GM21528 (cell line): Measurements from ENCODE around the gene BTN1A1.

Experiments used
- ATAC-seq: cut with Tn5 transposase; IDR thresholded peaks from one replicate; pipeline ENCODE4 v1.9.1; 2021; ENCODE audit warnings: mild to moderate bottlenecking, moderate library complexity; ENCODE audit not compliant: unreplicated experiment, low FRiP score

BTN1A1 gene

DNA sequence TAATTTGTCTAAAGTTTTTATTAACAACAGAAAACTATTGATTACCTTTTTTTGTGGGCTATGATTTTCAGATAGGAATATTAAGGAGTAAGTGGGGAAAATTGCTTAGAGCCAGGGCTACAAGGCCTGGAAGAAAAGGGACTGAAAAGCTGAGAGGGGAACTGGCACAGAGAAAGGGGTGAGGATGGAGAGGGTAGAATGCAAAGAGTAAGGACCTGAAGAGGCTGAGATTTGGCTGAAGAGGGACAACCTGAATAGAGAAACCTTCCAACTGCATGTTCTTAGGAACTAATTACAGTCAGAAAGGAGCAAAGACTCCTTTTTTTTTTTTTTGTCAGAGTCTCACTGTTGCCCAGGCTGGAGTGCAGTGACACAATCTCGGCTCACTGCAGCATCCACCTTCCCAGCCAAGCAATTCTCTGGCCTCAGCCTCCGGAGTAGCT lies 25.6 kb upstream of the BTN1A1 start:
- no peak for ATAC-seq

DNA sequence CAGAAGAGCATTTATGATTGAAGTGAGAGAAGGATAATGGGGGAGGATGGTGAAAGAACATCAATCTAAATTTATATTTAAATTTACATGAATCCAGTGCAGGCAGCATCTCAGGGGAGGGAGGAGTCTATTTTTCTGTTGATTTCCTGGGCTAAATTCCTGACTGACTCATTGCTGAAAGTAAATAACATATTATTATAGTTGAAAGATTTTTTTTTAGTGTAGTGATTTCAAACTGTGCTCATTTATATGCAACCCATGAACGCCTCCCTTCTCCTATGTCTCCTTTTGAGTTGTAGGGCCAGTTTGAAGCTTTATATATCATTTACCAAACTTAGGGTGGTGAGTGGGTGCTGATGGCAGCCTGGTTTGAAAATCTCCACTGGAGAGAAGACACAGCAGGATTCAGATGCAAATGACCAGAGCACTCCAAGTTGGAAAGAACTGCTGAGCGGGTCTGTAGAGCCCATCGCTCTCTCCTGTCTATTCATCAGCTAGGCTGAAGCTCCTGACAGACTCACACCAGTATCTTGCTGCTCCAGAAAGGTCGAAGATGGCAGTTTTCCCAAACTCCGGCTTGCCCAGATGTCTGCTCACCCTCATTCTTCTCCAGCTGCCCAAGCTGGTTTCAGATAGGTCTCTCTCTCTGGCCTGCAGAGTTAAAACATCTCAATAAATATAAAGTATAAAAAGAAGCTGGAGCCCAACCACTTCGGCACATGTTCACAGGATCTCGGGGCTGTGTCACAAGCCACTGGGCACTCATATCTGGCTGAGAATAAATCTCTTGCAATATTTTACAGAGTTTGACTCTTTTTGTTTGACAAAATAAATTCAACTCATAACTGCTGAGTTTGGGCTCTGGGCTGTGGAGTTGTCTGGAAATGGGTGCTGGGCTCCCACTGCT lies 24.0 kb upstream of the BTN1A1 start:
- ATAC-seq = no peak

- no peak for ATAC-seq
Measured at GRCh38 chr6:26476896-26477295, 23.2 kb upstream of the BTN1A1 start.

DNA sequence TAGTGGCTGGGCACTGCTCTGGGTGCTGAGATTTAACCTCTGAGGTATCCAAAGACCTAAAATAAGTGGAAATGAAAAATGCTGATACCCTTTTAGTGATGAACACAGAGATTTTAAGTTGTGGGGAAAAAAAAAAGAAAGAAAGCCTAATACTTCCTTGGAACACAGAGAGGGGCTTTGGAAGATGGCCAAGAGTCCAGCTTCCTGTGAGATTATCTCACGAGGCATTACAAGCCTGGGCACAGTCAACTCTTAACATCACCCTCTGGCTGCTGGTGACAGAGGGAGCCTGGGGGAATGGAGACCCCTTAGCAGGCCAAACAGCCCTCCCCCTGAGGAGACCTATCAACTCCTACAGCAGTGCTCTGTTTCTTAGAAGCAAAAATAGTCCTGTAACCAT lies 22.7 kb upstream of the BTN1A1 start:
- ATAC-seq = no peak

DNA sequence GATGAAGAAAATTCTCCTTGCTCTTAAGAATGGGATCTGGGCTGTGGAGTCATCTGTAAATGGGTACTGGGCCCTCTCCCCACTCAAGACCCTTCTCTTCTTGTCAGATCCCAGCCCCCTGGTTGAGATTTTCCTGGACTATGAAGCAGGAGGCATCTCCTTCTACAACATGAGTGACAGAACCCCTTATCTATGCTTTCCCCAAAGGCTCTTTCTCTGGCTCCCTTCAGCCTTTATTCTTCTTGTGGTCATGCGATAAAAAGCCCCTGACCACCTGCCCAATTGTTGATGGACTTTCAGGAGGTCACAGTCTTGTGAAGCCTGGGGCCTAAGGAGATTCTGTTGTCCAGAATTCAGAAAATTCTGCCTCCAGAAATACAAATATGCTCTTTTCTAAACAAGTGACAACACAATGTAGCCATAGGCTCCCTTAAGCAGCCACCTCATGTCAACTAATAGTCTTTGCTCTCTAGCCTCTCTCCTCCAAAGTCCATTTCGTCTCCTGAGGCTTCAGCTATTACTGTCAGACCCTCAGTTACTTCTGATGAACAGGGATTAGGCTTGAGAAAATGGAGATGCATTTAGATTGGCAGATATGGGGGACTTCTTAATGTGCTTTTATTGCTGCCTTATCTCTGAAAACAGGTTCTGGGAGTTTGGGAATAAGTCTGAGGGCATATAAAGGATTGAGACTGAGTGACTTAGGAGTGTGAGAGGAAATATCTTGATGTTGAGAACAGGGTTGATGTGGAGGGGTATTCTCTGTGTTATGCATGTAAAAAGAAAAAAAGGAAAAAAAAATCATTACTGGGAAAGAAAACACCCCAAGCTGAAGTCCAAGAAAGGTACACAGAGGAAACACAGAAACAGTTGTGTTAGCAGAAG lies 21.8 kb upstream of the BTN1A1 start:
- no peak for ATAC-seq

GRCh38 chr6:26478985-26479278 lies 21.2 kb upstream of the BTN1A1 start:
- ATAC-seq = no peak

- no peak for ATAC-seq
Measured at GRCh38 chr6:26482338-26482737, 17.8 kb upstream of the BTN1A1 start.

DNA sequence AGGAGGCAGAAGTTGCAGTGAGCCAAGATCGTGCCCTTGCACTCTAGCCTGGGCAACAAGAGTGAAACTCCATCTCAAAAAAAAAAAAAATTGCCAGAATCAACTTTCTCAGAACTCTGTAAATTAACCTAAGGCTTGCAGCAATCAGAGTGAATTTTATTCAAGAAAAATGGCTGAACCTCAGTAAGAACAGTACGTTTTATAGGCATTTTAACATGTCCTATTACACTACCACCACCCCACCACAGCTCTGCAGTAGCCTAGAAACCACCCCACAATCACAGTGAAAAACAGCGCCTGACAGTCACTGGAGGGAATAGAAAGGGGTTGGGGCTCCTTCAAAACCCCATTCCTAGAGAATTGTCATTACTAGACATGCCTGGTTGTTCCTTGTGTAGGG lies 16.4 kb upstream of the BTN1A1 start:
- no peak for ATAC-seq

GRCh38 chr6:26484161-26484560 lies 15.9 kb upstream of the BTN1A1 start:
- ATAC-seq = no peak

DNA sequence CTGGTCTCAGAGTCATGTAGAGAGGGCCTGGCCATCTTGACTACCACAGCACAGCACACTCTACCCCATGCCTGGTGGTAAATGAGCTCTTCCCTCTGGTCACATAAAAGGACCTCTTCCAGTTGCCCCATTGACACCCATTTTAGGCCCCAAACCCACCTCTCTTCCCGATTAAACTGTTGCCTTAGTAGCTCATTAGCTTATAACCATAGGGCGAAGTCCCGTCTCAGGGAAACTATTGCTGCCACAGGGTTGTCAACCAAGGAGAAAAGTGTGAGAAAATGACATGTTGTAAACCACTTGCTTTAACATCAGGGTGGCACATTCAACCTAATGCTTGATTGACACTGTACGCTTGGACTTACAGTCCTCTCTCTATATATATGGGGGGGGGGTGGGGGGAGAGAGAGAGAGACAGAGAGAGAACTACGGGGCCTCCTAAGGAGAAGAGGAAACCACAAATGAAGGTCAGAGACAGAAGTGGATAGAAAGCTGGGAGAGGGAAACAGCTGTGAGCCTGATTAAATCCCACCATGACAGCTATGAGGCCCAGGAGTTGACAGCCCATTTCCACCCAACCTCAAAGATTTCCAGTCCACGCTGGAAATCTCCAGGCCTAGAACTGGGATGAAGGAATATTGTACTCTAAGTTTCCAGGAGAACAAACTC lies 14.9 kb upstream of the BTN1A1 start:
- no peak for ATAC-seq

- no peak for ATAC-seq
Measured at GRCh38 chr6:26486358-26486757, 13.7 kb upstream of the BTN1A1 start.

GRCh38 chr6:26487466-26487865 lies 12.6 kb upstream of the BTN1A1 start:
- ATAC-seq = no peak

DNA sequence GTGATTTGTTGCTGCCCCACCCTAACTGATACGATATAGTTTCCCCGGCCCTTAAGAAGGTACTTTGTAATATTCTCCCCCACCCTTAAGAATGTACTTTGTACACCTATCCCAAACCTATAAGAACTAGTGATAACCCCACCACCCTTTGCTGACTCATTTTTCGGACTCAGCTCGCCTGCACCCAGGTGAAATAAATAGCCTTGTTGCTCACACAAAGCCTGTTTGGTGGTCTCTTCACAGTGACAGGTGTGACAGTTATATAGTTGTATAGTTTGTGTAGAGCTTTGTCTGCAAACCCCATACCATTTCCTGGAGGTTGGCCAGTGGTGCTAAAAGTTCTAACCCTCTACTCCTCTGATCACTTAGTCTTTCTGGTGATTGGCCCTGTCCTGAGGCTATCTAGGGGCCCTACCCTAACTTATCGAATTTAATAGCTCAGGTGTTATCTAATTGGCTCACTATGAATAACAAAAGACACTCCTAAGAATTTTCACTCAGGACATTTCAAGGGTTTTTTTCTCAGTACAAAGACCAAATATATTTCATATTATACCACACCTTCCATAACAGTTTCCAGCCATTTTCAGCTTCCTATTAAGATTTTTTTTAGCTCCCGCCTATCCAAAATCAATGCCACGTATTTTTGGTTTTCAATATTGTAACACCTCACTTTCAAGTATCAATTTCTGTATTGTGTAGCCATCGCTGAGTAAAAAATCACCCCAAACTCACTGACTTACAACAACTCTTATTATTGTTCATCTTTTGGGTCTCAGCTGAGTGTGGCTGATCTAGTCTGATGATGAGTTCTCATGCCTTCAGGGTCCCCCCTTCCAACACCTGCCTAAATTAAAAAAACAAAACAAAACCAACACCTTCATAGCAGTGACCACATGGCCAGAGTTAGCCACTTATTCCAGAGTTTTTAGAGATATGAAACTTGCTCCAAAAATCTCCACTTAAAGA lies 9.8 kb upstream of the BTN1A1 start:
- ATAC-seq = no peak

GRCh38 chr6:26491604-26492003 lies 8.5 kb upstream of the BTN1A1 start:
- ATAC-seq = no peak

GRCh38 chr6:26493258-26493657 lies 6.8 kb upstream of the BTN1A1 start:
- ATAC-seq = no peak

DNA sequence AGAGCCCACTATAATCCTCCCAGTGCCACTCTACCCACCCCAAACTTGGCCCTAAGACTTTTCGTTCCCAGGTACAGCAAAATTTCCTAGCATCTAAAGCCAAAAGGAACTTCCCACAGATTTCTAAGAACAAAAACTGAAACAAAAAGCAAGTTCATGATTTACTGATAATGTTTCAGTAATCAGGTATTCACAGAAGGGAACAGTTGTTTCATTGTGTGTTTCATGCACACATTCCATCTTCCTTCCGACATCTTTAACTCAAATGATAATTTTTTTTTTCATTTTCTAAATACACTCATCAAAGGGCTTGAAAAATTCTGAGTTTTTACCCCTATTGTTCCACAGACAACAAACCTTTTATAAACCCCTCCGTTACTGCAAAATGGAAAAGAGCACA lies 6.0 kb upstream of the BTN1A1 start:
- ATAC-seq = no peak

- ATAC-seq = no peak
Measured at GRCh38 chr6:26495281-26495680, 4.8 kb upstream of the BTN1A1 start.

DNA sequence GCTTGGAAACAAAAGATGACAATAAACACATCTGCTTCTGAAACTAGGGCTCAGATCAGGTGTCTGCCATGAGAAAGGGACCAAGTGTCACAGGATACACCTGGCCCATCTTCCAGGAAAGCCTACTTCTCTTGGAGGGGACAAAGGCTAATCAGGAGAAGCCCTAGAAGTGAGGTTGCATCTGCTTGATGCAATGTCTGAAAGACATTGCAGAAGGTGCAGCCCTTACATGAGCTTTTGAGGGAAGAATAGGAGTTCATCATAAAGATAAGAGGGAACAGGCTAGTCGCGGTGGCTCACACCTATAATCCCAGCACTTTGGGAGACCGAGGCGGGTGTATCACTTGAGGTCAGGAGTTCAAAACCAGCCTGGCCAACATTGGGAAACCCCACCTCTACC lies 2.5 kb upstream of the BTN1A1 start:
- ATAC-seq = no peak

DNA sequence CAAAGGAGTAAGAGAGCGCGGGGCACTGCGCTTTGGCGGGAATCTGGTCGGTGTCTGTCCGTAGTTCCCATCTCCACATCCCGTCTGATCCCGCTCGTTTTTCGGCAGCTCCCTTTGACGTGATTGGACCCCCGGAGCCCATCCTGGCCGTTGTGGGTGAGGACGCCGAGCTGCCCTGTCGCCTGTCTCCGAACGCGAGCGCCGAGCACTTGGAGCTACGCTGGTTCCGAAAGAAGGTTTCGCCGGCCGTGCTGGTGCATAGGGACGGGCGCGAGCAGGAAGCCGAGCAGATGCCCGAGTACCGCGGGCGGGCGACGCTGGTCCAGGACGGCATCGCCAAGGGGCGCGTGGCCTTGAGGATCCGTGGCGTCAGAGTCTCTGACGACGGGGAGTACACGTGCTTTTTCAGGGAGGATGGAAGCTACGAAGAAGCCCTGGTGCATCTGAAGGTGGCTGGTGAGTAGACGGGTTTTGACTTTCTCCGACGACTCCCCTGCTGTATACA lies 1.4 kb downstream of the BTN1A1 start:
- ATAC-seq = no peak

DNA sequence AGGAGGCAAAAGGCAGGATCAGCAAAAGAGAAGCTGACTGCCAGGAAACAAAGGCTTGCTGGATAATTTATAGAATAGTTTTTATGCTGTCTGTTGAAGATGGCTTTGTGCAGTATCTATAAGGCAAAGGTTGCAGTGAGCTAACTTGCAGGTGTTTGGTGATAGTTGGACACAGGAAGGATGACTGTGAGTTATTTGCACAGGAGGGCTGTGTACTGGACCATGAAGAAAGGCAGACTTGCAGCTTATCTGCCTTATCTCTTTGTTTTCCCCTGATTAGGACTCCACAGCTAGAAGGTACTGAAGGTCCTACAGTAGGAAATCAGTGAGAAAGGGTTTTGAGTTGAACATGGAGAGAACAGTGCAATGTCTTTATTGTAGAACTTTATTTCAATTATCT lies 2.1 kb downstream of the BTN1A1 start:
- ATAC-seq = no peak
